Pancreas (tissue), 10 donors: ENCODE data around the gene SLC2A8. TPM values are rescaled to one million over a fixed set of nuclear protein-coding genes. Genes with fewer than 3 reads are reported as not detected.

Experiments used
- ATAC-seq, 4 donors: fragments of 200-7000 bp; cut with Tn5 transposase; one replicate each; pipeline versions ENCODE4 v1.8.0 to v1.9.1; 2020; ENCODE audit warnings: mild to moderate bottlenecking in 4 of 4, moderate library complexity in 4 of 4
- DNase-seq, 6 donors: peaks; one replicate each; pipeline ENCODE4 v3.0.0-alpha.2; 2020
- FAIRE-seq: peaks from 2 replicates; lab custom pipeline; 2012; peaks lifted over from hg19 to GRCh38; lab: Jason Lieb, UNC
- H3K27ac ChIP-seq, 4 donors: fragments of 200-600 bp; sonication (generic); 1 replicate in 3 of 4; 2 replicates in 1 of 4; pipeline versions ENCODE4 v1.5.0 to v1.8.0; 2020
- H3K27me3 ChIP-seq, 4 donors: fragments of 200-600 bp; one replicate each; pipeline ENCODE4 v1.8.0; 2021
- H3K36me3 ChIP-seq, 3 donors: fragments of 200-600 bp; sonication (generic) in 1 of 3; one replicate each; pipeline versions ENCODE4 v1.5.0 to v1.8.0; 2020 to 2021
- H3K4me1 ChIP-seq, 3 donors: fragments of 200-600 bp; one replicate each; pipeline ENCODE4 v1.8.0; 2021
- H3K4me3 ChIP-seq, 4 donors: fragments of 200-600 bp; sonication (generic) in 2 of 4; one replicate each; pipeline versions ENCODE4 v1.5.0 to v1.8.0; 2020 to 2021
- H3K9me3 ChIP-seq, 4 donors: fragments of 200-600 bp; one replicate each; pipeline ENCODE4 v1.8.0; 2021
- WGBS, 2 donors: extraction: QIAGEN DNeasy Blood & Tissue Kit; methylation state at CpG; one replicate each; pipeline ENCODE4 v1.1.7; 2013; 5-methylcytosine and 5-hydroxymethylcytosine counted together
- intact Hi-C, 3 donors: fragments of 100-400 bp; cut with DNase I; formaldehyde crosslinking; loops; one replicate each; pipeline versions ENCODE4 v1.11.1 to v1.14.2; 2022
- polyA plus RNA-seq, 2 donors: library from polyadenylated mRNA; stranded (reverse); fragments of 200-250 nt; gene quantifications; one replicate each; pipeline ENCODE4 v1.2.3, GENCODE V29; 2013
- total RNA-seq, 6 donors: library from RNA; stranded (reverse); fragmentation: NEBNext Ultra II Directional in 4 of 6; extraction: Animal tissue kit (Norgen Biotek cat#: 25700) in 4 of 6; gene quantifications; one replicate each; pipeline versions ENCODE4 v1.2.1 to v1.2.4, GENCODE V29; 2021 to 2023
- TF ChIP-seq, protein P1 (sequence below), 4 donors: fragments of 200-600 bp; sonication (generic) in 3 of 4; IDR thresholded peaks; one replicate each; pipeline versions ENCODE4 v1.5.0 to v1.8.0; 2021; ENCODE audit warnings: antibody characterized with exemption in 4 of 4
- donor health status: healthy with polysubstance abuse.
- donor health status: DM: no; HTN: no; CAD: no; lungs with moderate emphysema.
- donor health status: DM: no; HTN: no; CAD: no.
- donor health status: control.
- donor health status: control.
- donor health status: Bipolar disorder and iron deficiency.
- donor health status: DM: yes; HTN: yes; CAD: no.
- donor health status: DM: no; HTN: no; CAD: no.
- donor health status: DM: no; HTN: no; CAD: no.
- donor health status: DM: yes; HTN: yes; CAD: no.

SLC2A8 gene
- total and polyA plus RNA-seq, 8 donors = 5.5 to 18.9 (median 7.7) TPM

DNA sequence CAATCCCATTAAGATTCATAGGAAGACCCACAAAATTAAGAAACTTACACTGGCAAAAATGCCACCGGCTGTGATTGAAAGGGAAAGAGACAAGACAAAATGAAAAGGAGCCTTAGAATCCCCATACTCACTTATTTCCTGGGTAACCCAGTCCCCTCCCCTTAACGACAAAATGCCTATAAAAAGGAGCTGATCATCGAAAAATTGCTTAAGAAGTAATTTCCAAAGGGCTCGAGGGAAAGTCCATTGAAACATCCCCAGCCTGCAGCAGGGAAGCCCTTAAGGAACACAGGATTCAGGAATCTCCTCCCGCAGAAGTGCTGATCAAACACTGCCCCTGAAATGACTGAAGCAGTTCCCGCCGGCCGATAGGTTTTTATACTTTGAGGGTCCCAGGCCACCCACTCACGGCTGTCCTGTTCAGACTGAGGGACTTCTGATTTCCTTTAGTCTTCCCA is 26.5 kb downstream of the SLC2A8 start:
- peak overlapping the region; percentile 67 to 85 (median 76) for H3K27ac ChIP-seq
- FAIRE-seq = no peak
- no peak for DNase-seq
- peak in 3 of 4 donors; percentile 2 to 9 (median 7) for ATAC-seq
- TF ChIP-seq, protein P1, sequence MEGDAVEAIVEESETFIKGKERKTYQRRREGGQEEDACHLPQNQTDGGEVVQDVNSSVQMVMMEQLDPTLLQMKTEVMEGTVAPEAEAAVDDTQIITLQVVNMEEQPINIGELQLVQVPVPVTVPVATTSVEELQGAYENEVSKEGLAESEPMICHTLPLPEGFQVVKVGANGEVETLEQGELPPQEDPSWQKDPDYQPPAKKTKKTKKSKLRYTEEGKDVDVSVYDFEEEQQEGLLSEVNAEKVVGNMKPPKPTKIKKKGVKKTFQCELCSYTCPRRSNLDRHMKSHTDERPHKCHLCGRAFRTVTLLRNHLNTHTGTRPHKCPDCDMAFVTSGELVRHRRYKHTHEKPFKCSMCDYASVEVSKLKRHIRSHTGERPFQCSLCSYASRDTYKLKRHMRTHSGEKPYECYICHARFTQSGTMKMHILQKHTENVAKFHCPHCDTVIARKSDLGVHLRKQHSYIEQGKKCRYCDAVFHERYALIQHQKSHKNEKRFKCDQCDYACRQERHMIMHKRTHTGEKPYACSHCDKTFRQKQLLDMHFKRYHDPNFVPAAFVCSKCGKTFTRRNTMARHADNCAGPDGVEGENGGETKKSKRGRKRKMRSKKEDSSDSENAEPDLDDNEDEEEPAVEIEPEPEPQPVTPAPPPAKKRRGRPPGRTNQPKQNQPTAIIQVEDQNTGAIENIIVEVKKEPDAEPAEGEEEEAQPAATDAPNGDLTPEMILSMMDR (IDR thresholded peaks at IDR 0.05) = no peak
- WGBS, 2 donors = 1% methylated on average over 9 of the region's 9 CpGs
- no peaks in the 10 kb centered on the region for H3K27me3 ChIP-seq
- H3K36me3 ChIP-seq = no peaks in the 10 kb centered on the region
- H3K4me3 ChIP-seq = peak overlapping the region; percentile 85 to 97 (median 88)
- peaks cover 0 to 26% (median 0%) of the 10 kb centered on the region in 3 donors for H3K4me1 ChIP-seq
- intact Hi-C loops = no loop called here
- H3K9me3 ChIP-seq = no peaks in the 10 kb centered on the region

DNA sequence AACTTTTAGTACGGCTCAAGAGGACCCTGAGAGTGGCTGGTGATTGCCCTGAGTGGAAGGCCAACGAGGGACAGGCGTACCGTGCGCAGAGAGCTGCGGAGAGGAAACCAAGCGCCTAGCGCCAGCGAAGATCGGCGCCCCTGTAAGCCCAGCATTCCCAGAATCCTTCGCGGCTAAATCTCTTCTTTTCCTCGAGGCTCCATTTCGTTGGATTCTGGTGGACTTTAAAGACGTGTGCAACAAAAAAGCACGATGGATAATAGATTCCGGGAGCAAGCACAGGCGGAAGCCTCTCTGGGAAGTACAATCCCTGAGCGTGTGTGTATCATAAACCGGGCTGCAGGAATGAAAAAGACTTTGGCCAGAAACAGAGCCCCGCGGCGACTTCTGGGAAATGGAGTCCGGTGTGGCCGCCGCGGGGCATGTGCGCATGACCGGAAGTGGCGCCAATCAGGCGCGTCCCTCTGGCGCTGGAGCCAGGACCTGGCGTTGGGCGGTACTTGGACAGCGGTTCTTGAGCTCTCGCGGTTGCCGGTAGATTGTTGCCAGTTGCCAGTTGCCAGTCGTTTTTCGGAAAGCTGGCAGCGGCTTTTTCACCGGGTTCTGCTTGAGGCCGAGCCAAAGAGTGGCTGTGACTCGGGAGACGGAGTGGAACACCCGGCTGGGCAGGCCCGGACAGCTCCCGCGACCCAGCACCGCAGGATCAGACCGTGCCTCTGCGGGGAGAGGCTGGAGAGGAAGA is 27.1 kb downstream of the SLC2A8 start, which contains the start of gene ZNF79:
TSS of gene ZNF79 (plus strand) at position 449 of the 742 bp plus-strand sequence. CDS start 406 bp downstream, outside the sequence.
- H3K4me3 ChIP-seq = peak within 1 kb of the TSS; percentile 85 to 97 (median 88)
- intact Hi-C loops = no loop called here
- FAIRE-seq = no peak
- H3K27me3 ChIP-seq = no peaks in the 10 kb centered on the region
- no peaks in the 10 kb centered on the region for H3K36me3 ChIP-seq
- peak within 1 kb of the TSS; percentile 67 to 85 (median 76) for H3K27ac ChIP-seq
- peak; percentile 95 to 98 (median 98) for ATAC-seq
- H3K9me3 ChIP-seq = no peaks in the 10 kb centered on the region
- peaks cover 0 to 26% (median 0%) of the 10 kb centered on the region in 3 donors for H3K4me1 ChIP-seq
- TF ChIP-seq, protein P1 (IDR thresholded peaks at IDR 0.05) = no peak
- DNase-seq = peak; percentile 90 to 98 (median 94)
- 0% methylated on average over 54 of the region's 54 CpGs for WGBS, 2 donors

DNA sequence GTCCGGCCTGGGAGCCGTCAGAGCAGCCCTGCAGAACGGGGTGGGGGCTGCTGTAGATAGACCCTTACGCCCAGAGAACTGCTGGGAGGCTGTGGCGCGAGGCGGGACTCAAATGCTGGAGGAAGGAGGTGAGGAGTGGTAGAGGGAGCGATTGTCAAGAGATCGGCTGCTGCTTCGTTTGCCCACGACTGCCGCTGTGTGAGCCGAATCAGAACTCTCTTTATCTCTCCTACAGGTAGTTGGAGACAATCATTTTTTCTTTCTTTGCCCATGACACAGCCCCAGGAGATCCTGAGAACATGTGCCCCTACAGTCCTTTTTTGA is 27.7 kb downstream of the SLC2A8 start:
- H3K27ac ChIP-seq = peak overlapping the region; percentile 67 to 85 (median 76)
- peak overlapping the region; percentile 85 to 97 (median 88) for H3K4me3 ChIP-seq
- H3K9me3 ChIP-seq = no peaks in the 10 kb centered on the region
- TF ChIP-seq, protein P1 (IDR thresholded peaks at IDR 0.05) = no peak
- peaks cover 0 to 3% (median 2%) of the 10 kb centered on the region in 3 donors for H3K36me3 ChIP-seq
- H3K27me3 ChIP-seq = no peaks in the 10 kb centered on the region
- no peak for FAIRE-seq
- intact Hi-C loops = no loop called here
- H3K4me1 ChIP-seq = peaks cover 0 to 26% (median 0%) of the 10 kb centered on the region in 3 donors
- ATAC-seq = peak in 3 of 4 donors; percentile 45 to 52 (median 46)
- no peak for DNase-seq
- WGBS, 2 donors = 0% methylated on average over 13 of the region's 13 CpGs

DNA sequence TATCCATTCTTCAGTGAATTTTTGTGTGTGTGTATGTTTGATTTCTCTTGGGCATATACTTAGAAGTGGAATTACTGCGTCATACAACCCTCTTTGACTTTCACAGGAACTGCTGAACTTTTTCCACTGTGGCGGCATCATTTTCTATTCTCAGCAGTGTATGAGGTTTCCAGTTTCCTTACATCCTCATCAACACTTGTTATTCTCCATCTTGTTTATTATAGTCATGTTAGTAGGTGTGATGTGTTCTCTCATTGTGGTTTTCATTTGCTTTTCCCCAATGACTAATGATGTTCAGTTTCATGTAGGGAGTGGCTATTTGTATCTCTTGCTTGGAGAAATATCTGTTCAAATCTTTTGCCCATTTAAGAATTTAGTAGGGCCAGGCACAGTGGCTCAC is 29.8 kb downstream of the SLC2A8 start:
- TF ChIP-seq, protein P1 (IDR thresholded peaks at IDR 0.05) = no peak
- Histone ChIP-seq H3K36me3 (peaks cover 0 to 14% (median 3%) of the 10 kb centered on the region in 3 donors), H3K27ac (no peak overlapping the region), H3K9me3 (no peaks in the 10 kb centered on the region), H3K27me3 (no peaks in the 10 kb centered on the region), H3K4me1 (peaks cover 0 to 20% (median 0%) of the 10 kb centered on the region in 3 donors), H3K4me3 (no peak overlapping the region)
- DNase-seq (no peak), FAIRE-seq (no peak), ATAC-seq (no peak)
- 95 to 96% methylated on average over 2 of the region's 2 CpGs for WGBS, 2 donors
- intact Hi-C loops = no loop called here

DNA sequence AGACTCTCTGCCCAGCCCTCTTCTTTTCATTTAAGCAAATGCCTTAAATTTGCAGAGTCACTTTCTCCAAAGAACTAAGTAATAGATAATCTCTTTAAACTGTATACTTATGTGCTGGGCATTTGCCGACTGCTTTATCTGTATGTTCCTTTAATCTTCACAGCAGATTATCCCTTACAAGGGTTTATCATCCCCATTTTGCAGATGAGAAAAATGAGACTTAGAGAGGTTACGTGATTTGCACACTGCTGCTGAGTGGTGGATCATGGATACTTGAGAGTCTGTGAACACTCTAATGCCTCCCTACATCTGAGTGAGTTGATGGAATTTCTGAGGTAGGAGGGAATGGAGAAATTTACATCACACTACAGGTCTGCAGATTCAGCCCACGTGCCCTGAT is 31.4 kb downstream of the SLC2A8 start:
- TF ChIP-seq, protein P1 (IDR thresholded peaks at IDR 0.05) = no peak
- intact Hi-C loops = no loop called here
- DNase-seq = no peak
- no peak for ATAC-seq
- no peak for FAIRE-seq
- WGBS, 2 donors = 70 to 83% methylated on average over 3 of the region's 3 CpGs
- peaks cover 0 to 9% (median 0%) of the 10 kb centered on the region in 3 donors for H3K4me1 ChIP-seq
- no peak overlapping the region for H3K4me3 ChIP-seq
- no peak overlapping the region for H3K27ac ChIP-seq
- H3K27me3 ChIP-seq = no peaks in the 10 kb centered on the region
- no peaks in the 10 kb centered on the region for H3K9me3 ChIP-seq
- peaks cover 0 to 18% (median 3%) of the 10 kb centered on the region in 3 donors for H3K36me3 ChIP-seq
